Nephron (organoid): ENCODE data around the gene RRAS.

ENCODE experiments used
- H3K27ac Mint-ChIP-seq, 3 experiments: 2 replicates each; pipeline ENCODE4 v1.8.0; 2020; ENCODE audit warnings: mixed read lengths in 3 of 3, mild to moderate bottlenecking in 2 of 3, moderate library complexity in 1 of 3
- H3K27me3 Mint-ChIP-seq: 2 replicates; pipeline ENCODE4 v1.8.0; 2021; ENCODE audit warnings: low read depth, mild to moderate bottlenecking, moderate library complexity, mixed read lengths
- H3K36me3 Mint-ChIP-seq: 2 replicates; pipeline ENCODE4 v1.8.0; 2020; ENCODE audit warnings: low read depth, mixed read lengths
- H3K4me1 Mint-ChIP-seq: 2 replicates; pipeline ENCODE4 v1.8.0; 2020; ENCODE audit warnings: mixed read lengths
- H3K4me3 Mint-ChIP-seq, 3 experiments: 2 replicates each; pipeline ENCODE4 v1.8.0; 2020; ENCODE audit warnings: mild to moderate bottlenecking in 3 of 3, mixed read lengths in 3 of 3, moderate library complexity in 2 of 3
- H3K9me3 Mint-ChIP-seq: 2 replicates; pipeline ENCODE4 v1.8.0; 2020; ENCODE audit warnings: mixed read lengths
- TF ChIP-seq, protein P1 (sequence below), 3 experiments: fragments of 200-600 bp; sonication (generic); IDR thresholded peaks; one replicate each; pipeline ENCODE4 v1.5.0; 2021; ENCODE audit warnings: antibody characterized with exemption in 3 of 3; ENCODE audit not compliant: unreplicated experiment in 3 of 3

The RRAS gene

DNA sequence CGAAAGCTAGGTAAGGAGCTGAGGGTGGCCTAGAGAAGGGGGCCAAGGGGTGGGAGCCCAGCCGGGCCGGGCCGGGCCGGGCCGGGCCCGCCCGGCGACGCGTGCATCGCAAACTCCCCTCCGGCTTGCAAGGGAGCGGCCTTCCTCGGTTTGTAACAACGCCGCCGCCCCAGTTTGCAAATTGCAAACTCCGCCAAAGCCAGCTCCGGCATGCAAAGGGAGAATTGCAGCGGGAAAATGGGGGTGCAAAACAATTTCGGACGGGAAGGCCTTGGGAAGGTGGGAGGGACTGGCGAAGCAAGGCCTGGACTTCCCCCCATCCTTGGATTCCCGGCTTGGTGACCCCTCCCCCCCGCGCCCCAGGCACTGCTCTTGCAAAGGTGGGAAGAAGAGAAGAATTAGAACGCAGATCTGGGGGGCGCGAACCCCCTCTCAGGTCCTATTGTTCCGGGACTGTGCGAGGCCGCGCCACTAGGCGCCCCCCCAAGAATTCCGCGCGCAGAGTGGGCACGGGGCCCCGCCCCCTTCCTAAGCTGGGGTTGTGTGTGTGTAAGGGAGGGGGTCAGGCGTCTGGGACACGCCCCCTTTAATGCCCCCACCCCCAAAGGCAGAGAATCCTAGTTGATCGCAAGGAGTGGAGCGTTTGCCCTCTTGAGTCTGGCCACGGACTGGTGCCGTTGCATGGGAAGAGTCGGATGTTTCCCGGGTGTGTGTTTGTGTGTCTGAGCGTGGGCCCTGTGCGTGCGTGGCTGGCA, 48.0 kb downstream of the RRAS start:
- Mint-ChIP-seq H3K36me3 (peaks cover 10% of the 10 kb centered on the region), H3K27me3 (peaks cover 4% of the 10 kb centered on the region), H3K4me3 (peak overlapping the region; percentile 85 to 88 (median 88)), H3K27ac (peak overlapping the region; percentile 47 to 95 (median 85)), H3K4me1 (peaks cover 20% of the 10 kb centered on the region), H3K9me3 (no peaks in the 10 kb centered on the region)
- TF ChIP-seq, protein P1, sequence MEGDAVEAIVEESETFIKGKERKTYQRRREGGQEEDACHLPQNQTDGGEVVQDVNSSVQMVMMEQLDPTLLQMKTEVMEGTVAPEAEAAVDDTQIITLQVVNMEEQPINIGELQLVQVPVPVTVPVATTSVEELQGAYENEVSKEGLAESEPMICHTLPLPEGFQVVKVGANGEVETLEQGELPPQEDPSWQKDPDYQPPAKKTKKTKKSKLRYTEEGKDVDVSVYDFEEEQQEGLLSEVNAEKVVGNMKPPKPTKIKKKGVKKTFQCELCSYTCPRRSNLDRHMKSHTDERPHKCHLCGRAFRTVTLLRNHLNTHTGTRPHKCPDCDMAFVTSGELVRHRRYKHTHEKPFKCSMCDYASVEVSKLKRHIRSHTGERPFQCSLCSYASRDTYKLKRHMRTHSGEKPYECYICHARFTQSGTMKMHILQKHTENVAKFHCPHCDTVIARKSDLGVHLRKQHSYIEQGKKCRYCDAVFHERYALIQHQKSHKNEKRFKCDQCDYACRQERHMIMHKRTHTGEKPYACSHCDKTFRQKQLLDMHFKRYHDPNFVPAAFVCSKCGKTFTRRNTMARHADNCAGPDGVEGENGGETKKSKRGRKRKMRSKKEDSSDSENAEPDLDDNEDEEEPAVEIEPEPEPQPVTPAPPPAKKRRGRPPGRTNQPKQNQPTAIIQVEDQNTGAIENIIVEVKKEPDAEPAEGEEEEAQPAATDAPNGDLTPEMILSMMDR (IDR thresholded peaks at IDR 0.05; ENCODE audit: unreplicated experiment in 3 of 3), result no peak

DNA sequence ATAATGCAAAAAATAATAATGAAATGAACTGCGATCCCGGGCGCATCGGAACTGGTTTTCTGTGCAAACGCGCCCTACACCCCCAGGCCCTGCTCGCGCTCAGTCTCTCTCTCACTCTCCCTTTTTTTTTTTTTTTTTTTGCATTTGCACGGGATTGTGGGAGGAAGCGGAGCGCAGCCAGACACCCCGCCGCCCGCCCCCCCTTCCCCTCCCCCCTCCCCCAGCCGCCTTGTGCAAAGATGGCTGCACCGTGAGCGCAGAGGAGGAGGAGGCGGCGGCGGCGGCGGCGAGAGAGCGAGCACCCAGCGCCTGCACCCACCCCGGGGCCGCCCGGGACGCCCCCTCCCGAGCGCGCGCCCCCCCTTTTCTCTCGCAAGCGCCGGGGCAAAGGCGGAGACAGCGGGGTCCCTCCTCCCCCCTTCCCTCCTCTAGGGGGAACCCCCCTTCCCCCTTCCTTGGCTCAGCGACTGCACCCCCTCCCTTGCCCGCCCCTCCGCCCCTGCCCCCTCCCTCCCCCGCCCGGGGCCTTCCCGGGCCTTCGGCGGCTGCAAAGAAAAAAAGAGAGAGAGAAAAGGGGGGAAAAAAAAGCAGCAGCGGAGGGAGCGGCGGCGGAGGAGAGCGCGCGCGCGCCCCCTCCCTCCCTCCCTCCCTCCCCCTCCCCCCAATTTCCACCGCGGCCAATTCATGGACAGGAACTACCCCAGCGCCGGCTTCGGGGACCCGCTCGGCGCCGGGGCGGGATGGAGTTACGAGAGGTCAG, 48.8 kb downstream of the RRAS start, which contains the start of gene PRR12:
Gene PRR12, plus strand, starts transcription at position 212 of the 760 bp plus-strand sequence. Its CDS starts 473 bp downstream, at position 685.
- H3K4me1 Mint-ChIP-seq, result peaks cover 20% of the 10 kb centered on the region
- H3K27ac Mint-ChIP-seq, result peak within 1 kb of the TSS; percentile 94 to 95 (median 94)
- peak within 1 kb of the TSS; percentile 85 to 88 (median 88) for H3K4me3 Mint-ChIP-seq
- H3K9me3 Mint-ChIP-seq, result no peaks in the 10 kb centered on the region
- peaks cover 10% of the 10 kb centered on the region for H3K36me3 Mint-ChIP-seq
- H3K27me3 Mint-ChIP-seq, result peaks cover 4% of the 10 kb centered on the region
- TF ChIP-seq, protein P1 (IDR thresholded peaks at IDR 0.05; ENCODE audit: unreplicated experiment in 3 of 3), result no peak

DNA sequence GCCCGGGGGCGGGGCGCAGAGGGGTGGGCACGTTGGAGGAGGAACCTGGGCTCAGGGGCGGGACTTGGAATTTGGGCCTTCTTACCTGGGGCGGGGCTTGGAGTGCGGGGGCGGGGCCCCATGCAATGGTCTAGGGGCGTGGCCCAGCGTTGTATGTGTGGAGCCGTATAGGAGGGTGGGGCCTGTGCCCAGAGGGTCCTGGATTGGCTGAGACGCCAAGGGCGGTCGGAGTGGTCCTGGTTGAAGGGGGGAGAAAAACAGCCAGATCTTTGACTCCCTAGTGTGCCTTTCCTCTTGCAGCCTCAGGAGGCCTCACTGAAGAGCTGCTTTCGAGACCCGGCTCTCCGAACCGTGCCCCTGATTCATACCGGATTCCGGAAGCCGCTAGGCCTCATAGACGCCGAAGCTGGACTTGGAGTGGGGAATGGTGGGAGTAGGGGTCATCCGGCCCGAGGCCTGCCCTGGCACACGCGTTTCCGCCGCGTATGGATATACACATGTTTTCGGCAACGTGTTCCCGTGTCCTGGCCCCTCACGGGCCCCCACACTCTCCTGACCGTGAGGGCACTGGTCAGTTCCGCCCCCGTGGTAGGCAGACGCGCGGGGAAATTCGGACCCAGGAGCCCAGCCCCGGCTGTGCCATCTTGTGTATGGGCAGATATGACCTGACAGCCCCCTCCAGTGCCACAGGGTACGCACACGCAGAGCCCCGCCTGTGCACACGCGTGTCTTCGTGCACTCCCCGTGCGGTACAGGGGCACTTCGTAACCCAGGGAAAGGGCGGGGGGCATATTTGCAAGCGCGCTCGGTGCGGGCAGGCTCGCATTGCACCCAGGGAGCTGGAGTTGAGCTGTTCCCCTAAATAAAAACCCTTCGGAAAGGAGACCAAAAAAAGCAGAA, 49.6 kb downstream of the RRAS start:
- H3K27me3 Mint-ChIP-seq, result peaks cover 4% of the 10 kb centered on the region
- H3K9me3 Mint-ChIP-seq, result no peaks in the 10 kb centered on the region
- H3K4me1 Mint-ChIP-seq, result peaks cover 20% of the 10 kb centered on the region
- H3K4me3 Mint-ChIP-seq, result peak overlapping the region; percentile 85 to 88 (median 88)
- TF ChIP-seq, protein P1 (IDR thresholded peaks at IDR 0.05; ENCODE audit: unreplicated experiment in 3 of 3), result no peak
- peaks cover 10% of the 10 kb centered on the region for H3K36me3 Mint-ChIP-seq
- peak overlapping the region; percentile 94 to 95 (median 94) for H3K27ac Mint-ChIP-seq

DNA sequence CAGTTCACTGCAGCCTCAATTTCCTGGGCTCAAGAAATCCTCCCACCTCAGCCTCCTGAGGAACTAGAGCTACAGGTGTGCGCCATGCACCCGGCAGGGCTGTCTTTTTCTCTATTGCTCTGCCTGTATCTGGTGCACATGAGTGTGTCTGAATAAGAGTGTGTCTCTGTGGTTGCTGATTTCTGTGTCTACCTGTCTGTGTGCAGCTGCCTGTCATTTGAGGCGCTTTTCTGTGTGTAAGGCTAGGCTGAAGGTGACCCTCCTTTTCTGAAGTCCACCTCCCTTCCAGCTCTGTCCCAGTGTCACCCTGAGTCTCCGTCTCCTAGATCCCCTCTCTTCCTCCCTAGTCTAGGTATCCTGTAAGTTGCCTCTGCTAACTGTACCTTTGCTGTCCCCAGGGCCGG, 50.4 kb downstream of the RRAS start:
- Mint-ChIP-seq H3K36me3 (peaks cover 10% of the 10 kb centered on the region), H3K9me3 (no peaks in the 10 kb centered on the region), H3K4me3 (peak overlapping the region in 2 of 3 experiments; percentile 10 to 20), H3K27me3 (peaks cover 4% of the 10 kb centered on the region), H3K27ac (peak overlapping the region; percentile 78 to 95 (median 94)), H3K4me1 (peaks cover 20% of the 10 kb centered on the region)
- TF ChIP-seq, protein P1 (IDR thresholded peaks at IDR 0.05; ENCODE audit: unreplicated experiment in 3 of 3), result no peak

DNA sequence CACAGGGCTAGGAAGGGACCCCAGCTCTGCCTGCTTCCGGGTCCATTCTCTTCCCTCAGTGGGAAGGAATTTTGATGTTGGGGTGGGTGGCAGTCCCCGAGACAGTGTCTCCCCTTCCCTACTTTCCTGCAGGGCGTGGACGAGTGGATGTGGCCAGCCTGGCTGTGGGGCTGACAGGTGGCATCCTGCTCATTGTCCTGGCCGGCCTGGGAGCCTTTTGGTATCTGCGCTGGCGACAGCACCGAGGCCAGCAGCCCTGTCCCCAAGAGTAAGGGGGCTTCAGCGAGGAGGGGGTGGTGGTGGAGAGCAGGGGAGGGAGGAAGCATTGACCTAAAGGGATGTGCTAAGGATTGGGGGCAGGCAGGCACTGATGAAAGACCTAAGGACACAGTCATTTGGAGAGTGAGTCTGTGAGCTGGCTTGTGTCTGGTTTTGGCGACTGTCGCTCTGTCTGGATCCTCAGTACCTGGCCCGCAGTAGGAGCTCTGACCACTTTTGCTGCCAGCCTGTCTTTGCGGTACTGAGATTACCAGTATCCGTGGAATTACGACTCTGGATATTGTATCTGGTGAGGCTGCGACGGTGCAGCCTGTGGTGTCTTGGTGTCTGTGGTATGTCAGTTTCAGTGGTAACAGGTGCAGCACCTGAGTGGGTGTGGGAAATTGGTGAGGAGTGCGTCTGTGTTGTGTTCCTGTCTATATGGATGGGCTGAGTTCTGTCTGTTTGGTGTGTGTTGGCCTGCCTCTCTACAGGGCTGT, 51.4 kb downstream of the RRAS start:
- Mint-ChIP-seq H3K9me3 (no peaks in the 10 kb centered on the region), H3K27me3 (peaks cover 4% of the 10 kb centered on the region), H3K27ac (peak overlapping the region; percentile 20 to 56 (median 35)), H3K4me1 (peaks cover 14% of the 10 kb centered on the region), H3K36me3 (peaks cover 3% of the 10 kb centered on the region), H3K4me3 (peak overlapping the region; percentile 5 to 46 (median 46))
- TF ChIP-seq, protein P1 (IDR thresholded peaks at IDR 0.05; ENCODE audit: unreplicated experiment in 3 of 3), result no peak
